ENCODE measurements around the gene LPCAT4.

DNA sequence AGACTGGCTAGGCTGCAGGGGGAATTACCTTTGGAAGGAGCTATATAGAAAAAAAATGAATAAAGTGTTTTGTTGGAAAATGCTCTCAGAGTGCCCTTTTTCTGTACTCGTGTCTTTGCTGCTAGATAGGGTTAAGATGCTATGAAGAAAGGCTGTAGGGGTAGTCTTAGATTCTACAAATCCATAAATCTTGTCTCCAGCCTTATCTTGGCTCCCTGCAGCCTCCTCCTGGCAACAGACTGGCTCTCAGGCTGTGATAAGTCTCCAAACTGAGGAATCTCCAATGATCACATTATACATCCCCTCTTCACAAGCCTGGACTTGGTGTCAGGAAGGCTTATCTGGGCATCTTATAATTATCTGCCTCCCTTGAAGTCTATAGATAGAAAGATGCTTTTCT is 9.3 kb downstream of the LPCAT4 start:
- TF ChIP-seq EP300 (IDR thresholded peaks at IDR 0.05) (no peak), CTCF (IDR thresholded peaks at IDR 0.05) (no peak), POLR2AphosphoS5 (IDR thresholded peaks at IDR 0.05) (no peak), POLR2A (IDR thresholded peaks at IDR 0.05) (no peak)

All from upper lobe of left lung (tissue), 4 donors.